Measurements from ENCODE around the gene GPR83.

GPR83 gene

DNA sequence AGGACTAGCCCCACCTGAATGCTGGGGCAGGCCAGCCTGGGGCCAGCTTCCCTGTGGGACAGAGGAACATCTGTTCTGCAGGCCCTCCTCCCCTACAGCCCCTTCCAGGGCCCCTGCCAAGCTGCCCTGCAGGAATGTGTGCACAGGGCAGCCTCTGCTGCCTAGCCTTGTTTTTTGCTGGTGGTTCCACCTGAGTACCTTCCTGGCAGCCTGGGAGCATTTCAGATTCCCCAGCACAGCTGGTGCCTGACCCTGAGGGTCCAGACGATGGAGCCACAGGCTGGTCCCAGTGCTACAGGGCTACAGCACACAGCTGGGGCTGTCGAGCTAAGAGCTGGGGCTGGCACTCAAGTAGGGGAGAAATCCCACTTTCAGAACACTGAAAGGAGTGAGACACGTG, 22.3 kb upstream of the GPR83 start:
- no peaks in the 10 kb centered on the region for H4K20me1 ChIP-seq (ENCODE audit: insufficient read depth, low read length)
- H3K27ac ChIP-seq (ENCODE audit: low read depth, low read length, poor library complexity, severe bottlenecking), result no peak overlapping the region
- no peaks in the 10 kb centered on the region for H3K79me2 ChIP-seq (ENCODE audit: insufficient read depth, low read length)
- H3K9me3 ChIP-seq (ENCODE audit: low read length), result no peaks in the 10 kb centered on the region
- no peaks in the 10 kb centered on the region for H3K9me2 ChIP-seq (ENCODE audit: low read depth, low read length)
- H3K4me2 ChIP-seq (ENCODE audit: low read length), result no peak overlapping the region
- H3F3A ChIP-seq (ENCODE audit: insufficient read depth, low read length), result no peaks in the 10 kb centered on the region
- TF ChIP-seq, protein P1, sequence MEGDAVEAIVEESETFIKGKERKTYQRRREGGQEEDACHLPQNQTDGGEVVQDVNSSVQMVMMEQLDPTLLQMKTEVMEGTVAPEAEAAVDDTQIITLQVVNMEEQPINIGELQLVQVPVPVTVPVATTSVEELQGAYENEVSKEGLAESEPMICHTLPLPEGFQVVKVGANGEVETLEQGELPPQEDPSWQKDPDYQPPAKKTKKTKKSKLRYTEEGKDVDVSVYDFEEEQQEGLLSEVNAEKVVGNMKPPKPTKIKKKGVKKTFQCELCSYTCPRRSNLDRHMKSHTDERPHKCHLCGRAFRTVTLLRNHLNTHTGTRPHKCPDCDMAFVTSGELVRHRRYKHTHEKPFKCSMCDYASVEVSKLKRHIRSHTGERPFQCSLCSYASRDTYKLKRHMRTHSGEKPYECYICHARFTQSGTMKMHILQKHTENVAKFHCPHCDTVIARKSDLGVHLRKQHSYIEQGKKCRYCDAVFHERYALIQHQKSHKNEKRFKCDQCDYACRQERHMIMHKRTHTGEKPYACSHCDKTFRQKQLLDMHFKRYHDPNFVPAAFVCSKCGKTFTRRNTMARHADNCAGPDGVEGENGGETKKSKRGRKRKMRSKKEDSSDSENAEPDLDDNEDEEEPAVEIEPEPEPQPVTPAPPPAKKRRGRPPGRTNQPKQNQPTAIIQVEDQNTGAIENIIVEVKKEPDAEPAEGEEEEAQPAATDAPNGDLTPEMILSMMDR (IDR thresholded peaks at IDR 0.05; ENCODE audit: low read length), result no peak
- TF ChIP-seq EZH2 (IDR thresholded peaks at IDR 0.05; ENCODE audit: borderline replicate concordance, low read length), result no peak
- no peak overlapping the region for H3K4me3 ChIP-seq (ENCODE audit: low read depth, low read length, poor library complexity, severe bottlenecking)
- no peak overlapping the region for H3K9ac ChIP-seq (ENCODE audit: low read length)
- H3K36me3 ChIP-seq (ENCODE audit: insufficient read depth, low read length), result peaks cover 61% of the 10 kb centered on the region
- H3K4me1 ChIP-seq (ENCODE audit: insufficient read depth, low read length, severe bottlenecking), result no peaks in the 10 kb centered on the region
- H3K27me3 ChIP-seq (ENCODE audit: insufficient read depth, low read length), result no peaks in the 10 kb centered on the region
- no peak overlapping the region for H2AFZ ChIP-seq (ENCODE audit: low read length)

DNA sequence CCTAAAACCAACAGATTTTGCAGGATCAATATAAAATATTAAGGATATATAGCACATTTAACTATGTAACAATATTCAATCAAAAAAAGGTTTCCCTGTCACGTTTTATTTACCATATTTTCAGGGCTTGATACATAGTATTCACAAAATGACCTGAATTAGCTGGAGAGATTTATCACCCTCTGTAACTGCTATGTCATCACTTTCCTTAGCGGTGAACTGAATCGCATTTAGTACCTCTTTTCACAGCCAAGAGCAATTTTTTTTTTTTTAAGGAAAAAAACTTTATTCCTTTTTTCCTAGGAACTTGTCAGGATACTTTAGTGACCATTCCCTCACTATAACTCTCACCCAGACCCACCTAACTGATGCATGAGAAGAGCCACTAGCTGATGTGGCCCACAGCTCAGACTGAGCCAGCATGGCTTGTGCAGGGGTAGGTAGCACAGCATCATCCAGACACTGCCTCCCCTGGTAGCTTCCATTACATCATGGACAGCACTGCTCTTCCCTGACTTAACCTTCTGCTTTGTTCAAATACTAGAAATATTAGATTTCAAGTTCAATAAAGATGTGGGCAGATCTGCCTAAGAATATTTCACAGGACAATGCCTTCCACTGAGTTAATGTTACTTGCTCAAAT, 17.0 kb upstream of the GPR83 start:
- H3K9me2 ChIP-seq (ENCODE audit: low read depth, low read length), result no peaks in the 10 kb centered on the region

DNA sequence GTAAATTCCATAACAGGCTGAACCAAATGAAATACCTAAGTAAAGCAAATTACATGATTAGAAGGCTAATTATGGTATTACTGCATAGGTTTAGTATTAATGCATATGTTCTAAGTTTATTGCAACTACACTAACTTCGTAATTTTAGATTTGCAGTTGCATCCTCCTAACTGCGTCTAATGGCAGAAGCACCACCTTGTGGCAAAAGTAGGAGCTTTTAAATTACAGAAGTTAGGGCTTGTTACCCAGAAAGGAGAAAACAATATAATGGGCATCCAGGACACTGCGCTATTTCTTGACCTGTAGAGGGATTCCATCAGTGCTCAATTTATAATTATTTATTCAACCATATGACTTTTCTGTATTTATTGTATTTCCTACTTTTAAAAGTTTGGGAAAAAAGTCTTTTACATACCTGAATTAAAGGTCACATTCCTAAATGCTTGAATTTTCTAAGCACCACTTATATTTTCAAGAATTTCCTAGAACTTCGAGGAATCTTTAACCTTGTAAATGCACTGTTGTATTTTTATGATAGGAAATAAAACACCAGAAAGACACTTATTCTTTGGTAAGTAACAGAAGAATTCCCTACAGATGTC, 16.3 kb upstream of the GPR83 start:
- H3K9me2 ChIP-seq (ENCODE audit: low read depth, low read length), result no peaks in the 10 kb centered on the region
- TF ChIP-seq, protein P1 (IDR thresholded peaks at IDR 0.05; ENCODE audit: low read length), result peak; percentile 56
- no peak for TF ChIP-seq EZH2 (IDR thresholded peaks at IDR 0.05; ENCODE audit: borderline replicate concordance, low read length)
- no peaks in the 10 kb centered on the region for H3K79me2 ChIP-seq (ENCODE audit: insufficient read depth, low read length)
- H3K9ac ChIP-seq (ENCODE audit: low read length), result no peak overlapping the region
- no peak overlapping the region for H3K27ac ChIP-seq (ENCODE audit: low read depth, low read length, poor library complexity, severe bottlenecking)
- no peaks in the 10 kb centered on the region for H3K27me3 ChIP-seq (ENCODE audit: insufficient read depth, low read length)
- H3K4me3 ChIP-seq (ENCODE audit: low read depth, low read length, poor library complexity, severe bottlenecking), result no peak overlapping the region
- no peaks in the 10 kb centered on the region for H3K4me1 ChIP-seq (ENCODE audit: insufficient read depth, low read length, severe bottlenecking)
- H3K9me3 ChIP-seq (ENCODE audit: low read length), result no peaks in the 10 kb centered on the region
- H3K4me2 ChIP-seq (ENCODE audit: low read length), result no peak overlapping the region
- peaks cover 21% of the 10 kb centered on the region for H3K36me3 ChIP-seq (ENCODE audit: insufficient read depth, low read length)
- no peak overlapping the region for H2AFZ ChIP-seq (ENCODE audit: low read length)
- no peaks in the 10 kb centered on the region for H4K20me1 ChIP-seq (ENCODE audit: insufficient read depth, low read length)
- no peaks in the 10 kb centered on the region for H3F3A ChIP-seq (ENCODE audit: insufficient read depth, low read length)

More for the DNA sequence above, 17.0 kb upstream of the GPR83 start:
- Histone ChIP-seq H3F3A (ENCODE audit: insufficient read depth, low read length) (no peaks in the 10 kb centered on the region), H3K4me2 (ENCODE audit: low read length) (no peak overlapping the region), H3K79me2 (ENCODE audit: insufficient read depth, low read length) (no peaks in the 10 kb centered on the region), H3K27ac (ENCODE audit: low read depth, low read length, poor library complexity, severe bottlenecking) (no peak overlapping the region), H3K27me3 (ENCODE audit: insufficient read depth, low read length) (no peaks in the 10 kb centered on the region), H4K20me1 (ENCODE audit: insufficient read depth, low read length) (no peaks in the 10 kb centered on the region), H3K4me3 (ENCODE audit: low read depth, low read length, poor library complexity, severe bottlenecking) (no peak overlapping the region), H3K9ac (ENCODE audit: low read length) (no peak overlapping the region), H2AFZ (ENCODE audit: low read length) (no peak overlapping the region), H3K9me3 (ENCODE audit: low read length) (no peaks in the 10 kb centered on the region), H3K4me1 (ENCODE audit: insufficient read depth, low read length, severe bottlenecking) (no peaks in the 10 kb centered on the region), H3K36me3 (ENCODE audit: insufficient read depth, low read length) (peaks cover 21% of the 10 kb centered on the region)
- TF ChIP-seq, protein P1 (IDR thresholded peaks at IDR 0.05; ENCODE audit: low read length), result no peak
- no peak for TF ChIP-seq EZH2 (IDR thresholded peaks at IDR 0.05; ENCODE audit: borderline replicate concordance, low read length)
